Lung (tissue), 12 donors: ENCODE measurements around the gene BSG. TPM values are rescaled to one million over a fixed set of nuclear protein-coding genes. Genes with fewer than 3 reads are reported as not detected.
"Not testable (repeated sequence)": the region's sequence is repeated elsewhere in the genome, so short reads cannot be mapped to it uniquely, and the experiment has no call there.

Experiments used
- ATAC-seq: fragments of 200-7000 bp; cut with Tn5 transposase; one replicate; pipeline ENCODE4 v1.9.1; 2020; ENCODE audit warnings: moderate number of reproducible peaks; ENCODE audit not compliant: insufficient read depth, low FRiP score
- DNase-seq, 3 donors: peaks; one replicate each; pipeline ENCODE4 v3.0.0-alpha.2; 2013 to 2017
- H3K27ac ChIP-seq, 2 donors: one replicate each; pipeline ENCODE4 v1.5.1; 2013; ENCODE audit warnings: mild to moderate bottlenecking in 2 of 2, moderate library complexity in 2 of 2, control low read depth in 1 of 2, inconsistent platforms in 1 of 2, low read depth in 1 of 2, low read length in 1 of 2
- H3K27me3 ChIP-seq, 3 donors: one replicate each; pipeline ENCODE4 v1.5.1; 2013; ENCODE audit warnings: low read length in 2 of 3; ENCODE audit not compliant: control insufficient read depth in 3 of 3, insufficient read depth in 3 of 3
- H3K36me3 ChIP-seq, 4 donors: one replicate each; pipeline ENCODE4 v1.5.1; 2013; ENCODE audit warnings: low read length in 4 of 4, mild to moderate bottlenecking in 1 of 4, moderate library complexity in 1 of 4; ENCODE audit not compliant: control insufficient read depth in 4 of 4, insufficient read depth in 4 of 4
- H3K4me1 ChIP-seq, 5 donors: one replicate each; pipeline ENCODE4 v1.5.1; 2013; ENCODE audit warnings: low read length in 5 of 5, mild to moderate bottlenecking in 2 of 5, moderate library complexity in 1 of 5; ENCODE audit not compliant: control insufficient read depth in 5 of 5, insufficient read depth in 5 of 5
- H3K4me3 ChIP-seq: one replicate; pipeline ENCODE4 v1.5.1; 2013; ENCODE audit warnings: mild to moderate bottlenecking, control low read depth, moderate library complexity
- H3K9ac ChIP-seq, 2 donors: one replicate each; pipeline ENCODE4 v1.5.1; 2013; ENCODE audit warnings: low read length in 2 of 2, control low read depth in 1 of 2; ENCODE audit not compliant: insufficient read depth in 1 of 2
- H3K9me3 ChIP-seq, 4 donors: one replicate each; pipeline ENCODE4 v1.5.1; 2013; ENCODE audit warnings: low read length in 3 of 4, mild to moderate bottlenecking in 1 of 4, moderate library complexity in 1 of 4; ENCODE audit not compliant: control insufficient read depth in 4 of 4, insufficient read depth in 3 of 4
- WGBS, 2 donors: extraction: QIAGEN DNeasy Blood & Tissue Kit; methylation state at CpG; one replicate each; pipeline ENCODE4 v1.1.7; 2013; 5-methylcytosine and 5-hydroxymethylcytosine counted together
- polyA plus RNA-seq, 2 donors: library from polyadenylated mRNA; stranded (reverse); fragments of 200-250 nt; gene quantifications; one replicate each; pipeline ENCODE4 v1.2.1, GENCODE V29; 2013
- total RNA-seq, 2 donors: library from RNA; depleted of rRNA in 1 of 2; stranded (reverse); fragments of >200 nt in 1 of 2; gene quantifications; one replicate each; pipeline ENCODE4 v1.2.1, GENCODE V29; 2014 to 2021
- TF ChIP-seq, protein P1 (sequence below): IDR thresholded peaks from 2 replicates; pipeline ENCODE4 v1.5.1; 2012; ENCODE audit warnings: mild to moderate bottlenecking; ENCODE audit errors: control extremely low read depth, extremely low read depth
- donor health status: control.
- donor health status: control.
- donor health status: Bipolar disorder and iron deficiency.
- donor health status: healthy.
- donor health status: DM: yes; HTN: yes; CAD: no.

Gene BSG
- total and polyA plus RNA-seq, 4 donors, result 239 to 416 (median 355) TPM

DNA sequence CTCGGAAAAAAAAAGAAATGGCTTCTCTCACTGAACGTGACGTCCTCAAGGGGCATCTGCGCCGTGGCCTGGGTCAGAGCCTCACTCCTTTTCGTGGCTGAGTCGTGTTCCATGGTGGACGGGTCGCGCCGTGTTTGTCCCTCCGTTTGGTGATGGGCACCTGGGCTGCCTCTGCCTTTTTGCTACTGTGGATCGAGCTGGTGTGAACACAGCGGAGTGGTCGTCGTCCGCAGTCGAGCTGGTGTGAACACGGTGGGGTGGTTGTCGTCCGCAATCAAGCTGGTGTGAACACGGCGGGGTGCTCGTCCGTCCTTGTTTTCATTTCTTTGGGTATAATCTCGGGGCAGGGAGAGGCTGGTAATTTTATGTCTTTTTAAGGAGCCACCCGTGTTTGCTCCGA lies 28.9 kb downstream of the BSG start:
- Histone ChIP-seq H3K4me1 (no peaks in the 10 kb centered on the region), H3K9ac (no peak overlapping the region), H3K4me3 (no peak overlapping the region), H3K27ac (no peak overlapping the region), H3K27me3 (no peaks in the 10 kb centered on the region), H3K9me3 (no peaks in the 10 kb centered on the region), H3K36me3 (no peaks in the 10 kb centered on the region)
- ATAC-seq, result no peak
- 85 to 93% methylated on average over 28 of the region's 28 CpGs for WGBS, 2 donors
- TF ChIP-seq, protein P1, sequence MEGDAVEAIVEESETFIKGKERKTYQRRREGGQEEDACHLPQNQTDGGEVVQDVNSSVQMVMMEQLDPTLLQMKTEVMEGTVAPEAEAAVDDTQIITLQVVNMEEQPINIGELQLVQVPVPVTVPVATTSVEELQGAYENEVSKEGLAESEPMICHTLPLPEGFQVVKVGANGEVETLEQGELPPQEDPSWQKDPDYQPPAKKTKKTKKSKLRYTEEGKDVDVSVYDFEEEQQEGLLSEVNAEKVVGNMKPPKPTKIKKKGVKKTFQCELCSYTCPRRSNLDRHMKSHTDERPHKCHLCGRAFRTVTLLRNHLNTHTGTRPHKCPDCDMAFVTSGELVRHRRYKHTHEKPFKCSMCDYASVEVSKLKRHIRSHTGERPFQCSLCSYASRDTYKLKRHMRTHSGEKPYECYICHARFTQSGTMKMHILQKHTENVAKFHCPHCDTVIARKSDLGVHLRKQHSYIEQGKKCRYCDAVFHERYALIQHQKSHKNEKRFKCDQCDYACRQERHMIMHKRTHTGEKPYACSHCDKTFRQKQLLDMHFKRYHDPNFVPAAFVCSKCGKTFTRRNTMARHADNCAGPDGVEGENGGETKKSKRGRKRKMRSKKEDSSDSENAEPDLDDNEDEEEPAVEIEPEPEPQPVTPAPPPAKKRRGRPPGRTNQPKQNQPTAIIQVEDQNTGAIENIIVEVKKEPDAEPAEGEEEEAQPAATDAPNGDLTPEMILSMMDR, result no peak
- no peak for DNase-seq

DNA sequence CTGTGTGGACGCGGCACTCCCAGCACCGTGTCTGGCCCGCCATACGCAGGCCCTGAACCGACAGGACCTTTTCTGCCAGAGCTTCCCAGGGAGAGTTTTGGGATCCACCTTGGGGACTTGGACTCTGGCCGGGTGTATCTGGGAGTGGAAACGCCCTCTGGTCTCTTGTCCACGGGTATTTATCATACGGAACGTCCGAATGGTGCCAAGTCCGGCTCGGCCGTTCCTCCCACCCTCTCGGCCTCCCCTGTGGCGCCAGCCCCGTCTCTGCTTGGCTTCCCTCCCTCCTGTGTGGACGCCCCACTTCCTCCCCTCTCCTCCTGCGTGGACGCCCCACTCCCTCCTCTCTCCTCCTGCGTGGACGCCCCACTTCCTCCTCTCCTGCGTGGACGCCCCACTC lies 29.4 kb downstream of the BSG start:
- no peaks in the 10 kb centered on the region for H3K4me1 ChIP-seq
- no peak overlapping the region for H3K9ac ChIP-seq
- DNase-seq (no peak), ATAC-seq (no peak)
- TF ChIP-seq, protein P1, result no peak
- no peaks in the 10 kb centered on the region for H3K36me3 ChIP-seq
- WGBS, 2 donors, result 68 to 88% methylated on average over 25 of the region's 25 CpGs
- H3K9me3 ChIP-seq, result no peaks in the 10 kb centered on the region
- no peak overlapping the region for H3K4me3 ChIP-seq
- no peaks in the 10 kb centered on the region for H3K27me3 ChIP-seq
- no peak overlapping the region for H3K27ac ChIP-seq

DNA sequence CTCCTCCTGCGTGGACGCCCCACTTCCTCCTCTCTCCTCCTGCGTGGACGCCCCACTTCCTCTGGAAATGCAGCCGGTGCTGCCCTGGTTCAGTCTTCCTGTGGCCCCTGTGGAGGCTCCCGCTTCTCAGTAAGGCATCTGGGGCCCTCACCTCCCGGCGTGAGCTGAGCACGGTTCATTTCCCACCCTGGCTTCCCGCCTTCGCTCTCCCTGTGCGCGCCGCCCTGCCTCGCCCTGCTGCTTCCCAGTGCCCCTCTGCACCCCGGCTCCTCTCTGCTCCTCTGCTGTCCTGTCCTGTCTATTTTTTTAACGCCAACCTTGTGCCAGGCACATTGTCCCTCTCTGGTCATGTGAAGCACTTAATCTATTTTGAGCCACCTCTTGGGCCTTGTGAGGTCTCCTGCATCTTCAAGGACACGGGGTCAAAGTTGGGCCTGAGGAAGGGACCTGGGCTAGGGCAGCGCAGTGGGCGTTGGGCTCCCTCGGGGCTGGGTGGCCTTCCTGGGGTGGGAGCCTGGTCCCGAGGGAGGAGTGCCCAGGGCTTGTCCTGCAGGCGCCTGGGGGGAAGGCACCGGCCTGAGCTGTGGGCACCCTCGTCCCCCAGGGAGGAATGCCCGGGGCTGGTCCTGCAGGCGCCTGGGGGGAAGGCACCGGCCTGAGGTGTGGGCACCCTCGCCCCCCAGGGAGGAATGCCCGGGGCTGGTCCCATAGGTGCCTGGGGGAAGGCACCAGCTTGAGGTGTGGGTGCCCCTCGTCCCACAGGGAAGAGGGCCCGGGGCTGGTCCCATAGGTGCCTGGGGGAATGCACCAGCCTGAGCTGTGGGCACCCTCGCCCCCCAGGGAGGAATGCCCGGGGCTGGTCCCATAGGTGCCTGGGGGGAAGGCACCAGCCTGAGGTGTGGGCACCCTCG lies 30.2 kb downstream of the BSG start:
- no peaks in the 10 kb centered on the region for H3K27me3 ChIP-seq
- H3K4me3 ChIP-seq, result no peak overlapping the region
- no peaks in the 10 kb centered on the region for H3K36me3 ChIP-seq
- no peak overlapping the region for H3K9ac ChIP-seq
- H3K4me1 ChIP-seq, result peaks cover 0 to 3% (median 0%) of the 10 kb centered on the region in 5 donors
- no peak for ATAC-seq
- no peaks in the 10 kb centered on the region for H3K9me3 ChIP-seq
- DNase-seq, result no peak
- WGBS, 2 donors, result 76 to 81% methylated on average over 35 of the region's 35 CpGs
- TF ChIP-seq, protein P1, result no peak
- no peak overlapping the region for H3K27ac ChIP-seq

DNA sequence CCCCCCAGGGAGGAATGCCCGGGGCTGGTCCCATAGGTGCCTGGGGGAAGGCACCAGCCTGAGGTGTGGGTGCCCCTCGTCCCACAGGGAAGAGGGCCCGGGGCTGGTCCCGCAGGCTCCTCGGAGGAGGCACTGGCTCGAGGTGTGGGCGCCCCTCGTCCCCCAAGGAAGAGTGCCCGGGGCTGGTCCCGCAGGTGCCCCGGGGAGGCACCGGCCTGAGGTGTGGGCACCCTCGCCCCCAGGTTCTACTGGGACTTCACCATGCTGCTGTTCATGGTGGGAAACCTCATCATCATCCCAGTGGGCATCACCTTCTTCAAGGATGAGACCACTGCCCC lies 30.9 kb downstream of the BSG start:
- not testable (repeated sequence) for DNase-seq
- 90 to 93% methylated on average over 13 of the region's 13 CpGs for WGBS, 2 donors

DNA sequence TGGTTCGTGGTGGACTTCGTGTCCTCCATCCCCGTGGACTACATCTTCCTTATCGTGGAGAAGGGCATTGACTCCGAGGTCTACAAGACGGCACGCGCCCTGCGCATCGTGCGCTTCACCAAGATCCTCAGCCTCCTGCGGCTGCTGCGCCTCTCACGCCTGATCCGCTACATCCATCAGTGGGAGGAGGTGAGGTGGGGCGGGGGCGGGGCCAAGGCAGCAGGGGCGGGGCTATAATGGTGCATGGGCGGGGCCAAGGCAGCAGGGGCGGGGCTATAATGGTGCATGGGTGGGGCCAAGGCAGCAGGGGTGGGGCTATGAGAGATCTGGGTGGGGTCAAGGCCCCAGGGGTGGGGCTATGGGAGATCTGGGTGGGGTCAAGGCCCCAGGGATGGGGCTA lies 31.4 kb downstream of the BSG start:
- H3K9ac ChIP-seq, result not testable (repeated sequence)

More for the DNA sequence above, 30.9 kb downstream of the BSG start:
- H3K36me3 ChIP-seq, H3K27me3 ChIP-seq, ATAC-seq, H3K9me3 ChIP-seq, H3K27ac ChIP-seq, H3K9ac ChIP-seq, H3K4me3 ChIP-seq, H3K4me1 ChIP-seq: not testable (repeated sequence)

More for the DNA sequence above, 31.4 kb downstream of the BSG start:
- not testable (repeated sequence) for H3K36me3 ChIP-seq, H3K9me3 ChIP-seq, H3K4me1 ChIP-seq, H3K27me3 ChIP-seq, H3K27ac ChIP-seq, H3K4me3 ChIP-seq, DNase-seq, ATAC-seq
- WGBS, 2 donors, result 93 to 94% methylated on average over 19 to 20 of the region's 20 CpGs
